Measurements from ENCODE around the gene ODR4.

GRCh38 chr1:186330758-186331157 is 44.9 kb upstream of the ODR4 start:
- no peak for TF ChIP-seq POLR2A (IDR thresholded peaks at IDR 0.05)
- TF ChIP-seq CTCF (IDR thresholded peaks at IDR 0.05), result peak in 2 of 4 experiments; percentile 17 to 20
